Fibroblast of skin of back (primary cell): ENCODE results near the gene PHYHIPL. TPM values are rescaled to one million over a fixed set of nuclear protein-coding genes. Genes with fewer than 3 reads are reported as not detected.
A peak's percentile ranks its signal among the peaks of the same experiment; 100 is the strongest.

ENCODE experiments used
- DNase-seq: peaks from one replicate; pipeline ENCODE4 v3.0.0-alpha.2; 2013
- polyA plus RNA-seq, 2 experiments: library from polyadenylated mRNA; unstranded; fragments of 120-200 nt; gene quantifications; one replicate each; pipeline ENCODE4 v1.2.1, GENCODE V29; 2013; ENCODE audit not compliant: insufficient read length in 2 of 2

PHYHIPL gene
- not detected for polyA plus RNA-seq (2013, experiment 1 of 2; ENCODE audit: insufficient read length)
- polyA plus RNA-seq (2013, experiment 2 of 2; ENCODE audit: insufficient read length) = not detected

DNA sequence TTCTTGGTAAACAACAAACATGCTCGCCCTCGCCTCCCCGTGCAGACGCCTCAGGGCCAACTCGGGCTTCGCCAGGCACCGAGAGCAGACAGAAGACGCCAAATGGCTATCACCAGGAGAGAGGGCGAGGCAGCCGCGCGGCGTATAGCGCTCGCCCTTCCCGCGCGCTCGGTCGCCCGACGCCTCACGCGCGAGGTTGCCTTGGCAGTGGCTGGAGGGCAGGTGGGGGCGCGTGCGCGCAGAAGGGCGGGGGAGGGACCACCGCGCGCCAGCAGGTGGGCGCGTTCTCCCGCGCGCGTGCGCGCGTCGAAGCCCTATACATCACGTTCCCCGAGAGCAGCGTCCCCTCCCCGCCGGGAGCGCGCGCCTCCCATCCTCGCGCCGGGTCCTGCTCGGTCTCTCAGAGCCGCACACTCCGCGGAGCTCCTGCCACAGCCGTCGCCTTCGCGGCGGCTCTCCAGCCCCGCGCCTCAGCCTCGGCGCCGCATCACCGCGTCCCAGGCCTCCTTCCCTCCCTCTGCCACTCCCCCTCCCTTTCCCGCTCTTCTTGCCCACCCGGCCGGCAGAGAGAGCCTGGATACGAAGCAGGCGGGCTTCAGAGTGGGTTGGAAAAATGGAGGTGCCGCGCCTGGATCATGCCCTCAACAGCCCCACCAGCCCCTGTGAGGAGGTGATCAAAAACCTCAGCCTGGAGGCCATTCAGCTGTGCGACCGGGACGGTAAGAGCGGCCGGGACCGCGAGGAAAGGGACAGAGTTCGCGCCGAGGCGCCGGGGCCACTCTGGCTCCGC lies at the start of gene PHYHIPL:
TSS of gene PHYHIPL (plus strand) at position 403 of the 790 bp plus-strand sequence. CDS start at position 614, 211 bp downstream.
- DNase-seq = no peak

DNA sequence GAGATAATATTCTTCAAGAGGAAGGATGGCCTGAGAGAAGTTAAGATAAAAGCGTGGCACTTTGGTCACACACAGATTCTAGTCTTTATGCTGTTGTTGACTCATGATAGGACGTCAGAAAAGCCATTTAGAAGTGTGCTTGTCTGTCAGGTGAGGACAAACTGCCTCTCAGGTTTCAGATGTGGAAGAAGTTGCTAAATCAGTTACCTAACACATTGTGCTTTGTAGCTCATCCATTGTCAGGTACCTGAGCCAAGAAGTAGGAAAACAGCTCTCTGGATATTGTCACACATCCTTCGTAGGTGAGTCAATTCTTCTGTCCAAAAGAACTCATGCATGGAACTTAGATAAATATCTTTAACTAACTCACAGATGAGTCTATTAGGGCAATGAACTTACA lies 49.5 kb upstream of the PHYHIPL start:
- no peak for DNase-seq

DNA sequence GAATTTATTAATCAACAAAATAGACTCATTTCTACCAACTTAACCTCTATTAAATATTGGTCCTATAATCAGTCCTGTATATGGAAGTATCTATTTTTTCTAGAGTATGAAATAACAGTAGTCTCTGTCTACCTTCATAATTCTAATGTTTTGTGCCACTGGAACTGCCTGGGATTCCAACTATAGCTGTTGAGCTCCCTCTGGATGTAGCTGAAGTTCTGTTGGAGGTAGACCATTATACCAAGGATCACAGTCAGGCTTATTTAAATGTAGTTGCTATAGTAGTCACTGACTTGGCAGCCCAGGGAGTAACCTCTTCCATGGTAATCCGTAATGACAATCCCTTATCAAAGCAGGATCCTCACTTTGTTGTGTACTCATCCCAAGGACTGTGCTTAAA lies 48.5 kb upstream of the PHYHIPL start:
- DNase-seq = no peak

DNA sequence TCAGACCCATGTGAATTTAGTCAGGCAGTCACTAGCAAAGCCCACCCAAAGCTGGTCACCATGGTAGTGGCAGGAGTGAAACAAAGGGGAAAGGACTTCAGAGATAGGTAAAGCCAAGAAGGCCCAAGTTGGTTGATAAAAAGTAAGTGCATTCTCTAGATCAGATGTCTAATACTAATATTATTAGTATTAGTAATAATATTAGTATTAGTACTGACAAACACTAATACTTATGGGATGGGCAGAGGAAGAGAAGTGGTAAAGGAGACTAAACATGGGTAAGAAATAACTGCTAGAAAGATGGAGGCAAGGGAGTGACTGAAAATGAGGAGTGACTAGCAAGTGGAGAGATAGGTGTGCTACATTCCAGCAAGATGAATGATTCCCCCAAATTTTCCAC lies 46.6 kb upstream of the PHYHIPL start:
- no peak for DNase-seq

DNA sequence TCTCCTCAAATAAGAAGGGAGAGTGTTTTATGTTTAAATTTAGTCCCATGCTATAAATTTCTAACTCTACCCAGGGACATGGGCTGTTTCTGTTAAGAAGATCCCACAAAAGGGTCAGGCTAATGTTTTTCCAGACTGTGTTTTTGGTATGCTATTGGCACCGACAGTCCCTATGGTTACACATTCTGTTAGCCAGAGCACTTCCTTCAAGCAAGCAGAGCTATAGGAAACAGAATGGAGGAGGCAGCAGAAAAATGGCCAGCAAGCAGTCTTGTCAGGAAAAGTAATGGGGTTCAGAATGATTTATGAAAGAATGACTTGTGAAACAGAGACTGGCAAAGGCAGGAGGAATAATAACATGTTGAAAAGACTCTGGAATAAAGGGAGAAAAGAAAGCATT lies 44.8 kb upstream of the PHYHIPL start:
- DNase-seq = no peak

DNA sequence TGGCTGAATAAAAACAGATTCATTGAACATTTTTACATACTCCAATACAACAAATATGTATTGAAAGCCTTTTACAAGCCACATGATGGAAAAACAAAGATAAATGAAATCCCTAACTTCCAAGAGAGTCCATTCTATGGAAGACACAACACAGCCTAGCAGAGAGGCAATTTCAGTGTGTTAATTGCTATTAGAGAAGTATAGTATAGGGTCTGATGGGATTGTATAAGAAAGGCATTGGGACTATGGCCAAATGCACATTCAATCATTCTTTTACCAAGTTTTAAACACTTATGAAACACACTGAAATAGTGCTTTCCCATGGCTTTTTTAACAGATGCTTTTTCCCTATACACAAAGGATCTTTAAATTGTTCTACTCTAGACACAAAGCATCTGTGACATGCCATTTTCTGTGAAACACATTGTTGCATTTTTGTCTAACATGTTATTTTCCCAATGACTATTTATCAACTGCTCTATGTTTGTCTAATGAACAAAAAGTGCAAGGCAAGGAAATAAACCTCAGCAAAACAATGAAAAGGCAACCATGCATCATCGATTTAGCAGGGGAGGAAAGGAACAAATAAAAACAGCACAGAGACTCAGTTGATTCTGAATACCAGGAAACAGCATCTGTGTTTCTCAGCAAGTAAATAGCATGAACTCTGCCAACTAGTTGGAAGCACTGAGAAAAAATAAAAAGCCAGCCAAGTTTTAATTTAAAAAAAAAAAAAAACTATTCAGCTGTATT lies 42.4 kb upstream of the PHYHIPL start:
- DNase-seq = no peak

DNA sequence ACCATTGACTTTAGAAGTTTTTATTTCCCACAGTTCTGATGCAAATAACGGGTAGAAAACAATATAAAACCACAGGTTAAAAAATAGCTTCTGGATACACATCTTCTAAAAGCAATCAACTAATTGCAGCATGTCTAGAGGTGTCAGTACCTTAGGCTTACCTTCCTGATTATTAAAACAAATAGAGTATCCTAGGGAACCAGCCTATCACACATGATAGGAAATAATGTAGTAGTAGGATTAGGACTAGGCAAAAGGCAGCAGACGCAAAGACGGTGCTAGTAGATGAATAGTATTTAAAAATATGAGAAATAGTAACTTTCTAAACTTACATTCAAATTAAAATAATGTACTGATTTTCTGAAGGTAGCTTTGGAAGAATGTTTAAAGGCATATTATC lies 41.7 kb upstream of the PHYHIPL start:
- no peak for DNase-seq

DNA sequence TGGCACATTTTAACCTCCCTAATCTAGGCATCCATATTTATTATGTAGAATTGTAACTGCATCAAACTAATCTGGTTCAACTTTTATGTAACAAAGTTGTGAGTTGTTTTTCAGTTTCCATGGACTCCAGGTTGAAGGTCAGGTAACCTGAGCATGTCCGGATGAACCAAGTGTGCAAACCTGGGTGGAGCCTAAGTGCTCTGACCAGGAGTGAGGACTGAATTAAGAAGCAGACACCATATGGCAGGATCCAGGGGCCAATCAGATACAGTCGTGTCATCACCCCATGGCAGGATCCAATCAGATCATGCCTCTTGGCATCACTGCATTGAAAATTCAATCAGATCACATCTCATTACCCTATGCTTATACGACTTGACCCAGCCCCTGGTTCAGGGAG lies 41.2 kb upstream of the PHYHIPL start:
- DNase-seq = no peak

DNA sequence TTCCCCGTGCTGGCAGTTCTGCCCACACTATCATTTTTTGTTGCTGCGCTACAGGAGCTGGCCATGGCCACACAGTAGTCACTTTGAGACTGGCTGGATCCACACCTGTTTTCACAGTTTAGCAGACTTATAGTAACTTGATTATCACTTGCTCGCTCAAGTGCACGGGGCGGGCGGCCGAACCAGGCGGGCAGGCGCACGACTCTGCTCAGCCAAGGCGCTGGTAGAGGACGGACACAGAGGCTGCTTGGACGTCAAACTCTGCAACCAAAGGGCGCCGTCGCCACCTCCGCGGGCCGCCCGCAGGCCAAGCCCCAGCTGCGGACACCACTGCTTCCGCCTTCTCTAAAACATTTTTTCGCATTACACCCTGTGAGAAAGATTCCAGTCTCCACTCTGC lies 38.4 kb upstream of the PHYHIPL start:
- DNase-seq = no peak

DNA sequence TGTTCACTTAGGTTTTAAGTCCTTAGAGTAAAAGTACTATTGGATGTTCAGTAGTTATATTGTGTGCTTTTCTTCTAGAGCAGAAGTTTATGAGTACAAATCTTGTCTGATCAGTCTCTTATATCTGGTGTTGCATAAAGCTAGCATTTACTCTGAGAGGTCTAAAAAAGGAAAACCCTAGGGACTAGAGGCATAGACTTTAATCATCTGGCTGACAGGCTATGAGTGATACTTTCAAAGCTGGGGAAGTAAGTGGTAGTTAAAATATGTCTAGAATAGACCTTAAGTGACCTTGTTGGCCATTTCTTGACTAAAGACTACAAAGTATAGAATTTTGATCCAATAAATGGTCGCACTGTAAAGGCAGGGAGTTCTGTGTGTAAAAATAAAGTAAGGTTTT lies 32.9 kb upstream of the PHYHIPL start:
- DNase-seq = no peak

DNA sequence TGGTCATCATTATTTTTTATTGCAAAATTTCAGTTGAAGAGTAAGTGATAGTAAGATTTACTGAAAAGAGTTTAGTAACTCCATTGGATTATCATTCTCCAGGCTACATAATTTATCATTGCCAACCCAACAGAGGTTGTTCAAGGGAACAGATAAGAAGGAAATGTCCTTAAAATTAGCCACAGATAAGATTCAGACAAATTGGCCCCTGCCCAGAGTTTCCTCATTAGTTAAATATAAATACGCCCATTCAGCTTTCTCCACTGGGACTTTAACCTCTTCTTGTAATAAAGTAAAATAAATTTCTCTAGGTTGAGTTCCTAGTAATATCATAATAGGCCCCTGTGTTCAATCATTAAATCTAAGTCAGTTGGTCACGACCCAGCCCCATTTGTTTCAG lies 27.7 kb upstream of the PHYHIPL start:
- no peak for DNase-seq

DNA sequence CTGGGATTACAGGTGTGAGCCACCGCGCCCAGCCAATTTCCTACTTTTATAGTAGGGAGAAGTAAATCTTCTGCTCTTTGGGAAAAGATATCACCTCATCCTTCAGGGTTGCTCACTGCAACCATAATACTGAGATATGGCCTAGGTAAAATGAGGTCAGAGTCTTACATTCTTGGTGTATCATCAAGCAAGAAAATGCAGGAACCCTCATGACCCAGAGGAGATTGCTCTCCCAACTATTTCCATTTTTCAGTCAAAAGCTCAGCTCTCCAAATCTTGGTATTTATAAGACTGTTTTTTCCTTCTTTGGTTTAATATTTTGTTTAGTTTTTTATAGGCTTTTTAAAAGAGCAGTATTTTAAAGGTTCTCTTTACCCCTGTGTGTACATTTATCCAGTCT lies 20.9 kb upstream of the PHYHIPL start:
- DNase-seq = no peak

DNA sequence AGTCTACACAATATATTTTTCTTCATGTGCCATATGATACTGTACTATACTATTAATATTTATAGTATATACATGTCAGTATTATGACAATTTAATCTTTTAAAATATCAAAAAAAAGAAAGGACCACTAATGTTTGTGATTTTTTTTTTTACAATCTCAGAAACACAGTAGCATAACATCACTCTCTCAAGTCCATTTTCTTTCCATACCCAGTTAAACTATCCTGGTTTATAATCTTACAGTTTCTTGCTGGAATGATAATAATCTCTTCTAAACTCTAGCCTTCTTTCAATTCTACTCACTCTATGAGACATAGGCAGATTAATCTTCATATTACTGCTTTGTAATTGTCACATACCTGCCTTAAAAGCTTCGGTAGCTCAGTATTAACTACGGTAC lies 8.9 kb upstream of the PHYHIPL start:
- DNase-seq = no peak

DNA sequence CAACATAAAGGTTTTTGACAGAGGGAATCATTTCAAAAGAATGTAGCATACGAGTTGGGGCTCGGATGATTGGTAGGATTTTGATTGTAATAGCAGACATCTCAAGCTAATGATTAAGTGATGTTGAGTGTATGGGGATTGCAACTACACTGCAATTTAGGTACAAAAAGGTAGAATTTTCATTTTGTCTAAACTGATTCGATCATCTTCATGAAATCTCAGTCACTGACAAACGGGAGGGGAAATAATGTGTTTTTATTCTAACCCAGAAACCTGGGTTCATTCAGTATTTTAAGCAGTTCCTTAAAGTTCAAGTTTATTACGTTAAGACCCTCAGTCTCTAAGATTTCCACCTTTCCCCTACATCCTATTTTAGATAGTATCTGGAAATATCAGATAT lies 3.9 kb upstream of the PHYHIPL start:
- DNase-seq = no peak

DNA sequence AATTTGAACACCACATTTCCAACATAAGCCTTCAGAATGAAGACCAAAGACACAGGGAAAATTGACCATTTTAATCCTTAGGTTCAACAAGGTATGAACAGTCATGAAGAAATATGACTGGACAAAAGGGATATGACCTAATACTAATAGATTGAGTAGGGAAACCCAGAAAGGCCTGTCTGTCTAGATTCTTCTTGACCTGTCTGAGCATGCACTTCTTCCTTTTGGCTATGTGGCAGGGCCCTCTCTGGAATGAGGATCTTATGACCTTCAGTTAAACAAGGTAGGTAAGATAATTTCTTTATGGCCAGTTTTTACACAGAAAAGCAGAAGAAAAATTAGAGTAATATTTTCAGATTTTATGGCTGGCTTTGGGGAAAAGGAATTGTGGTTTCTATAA lies 3.0 kb upstream of the PHYHIPL start:
- DNase-seq = no peak

DNA sequence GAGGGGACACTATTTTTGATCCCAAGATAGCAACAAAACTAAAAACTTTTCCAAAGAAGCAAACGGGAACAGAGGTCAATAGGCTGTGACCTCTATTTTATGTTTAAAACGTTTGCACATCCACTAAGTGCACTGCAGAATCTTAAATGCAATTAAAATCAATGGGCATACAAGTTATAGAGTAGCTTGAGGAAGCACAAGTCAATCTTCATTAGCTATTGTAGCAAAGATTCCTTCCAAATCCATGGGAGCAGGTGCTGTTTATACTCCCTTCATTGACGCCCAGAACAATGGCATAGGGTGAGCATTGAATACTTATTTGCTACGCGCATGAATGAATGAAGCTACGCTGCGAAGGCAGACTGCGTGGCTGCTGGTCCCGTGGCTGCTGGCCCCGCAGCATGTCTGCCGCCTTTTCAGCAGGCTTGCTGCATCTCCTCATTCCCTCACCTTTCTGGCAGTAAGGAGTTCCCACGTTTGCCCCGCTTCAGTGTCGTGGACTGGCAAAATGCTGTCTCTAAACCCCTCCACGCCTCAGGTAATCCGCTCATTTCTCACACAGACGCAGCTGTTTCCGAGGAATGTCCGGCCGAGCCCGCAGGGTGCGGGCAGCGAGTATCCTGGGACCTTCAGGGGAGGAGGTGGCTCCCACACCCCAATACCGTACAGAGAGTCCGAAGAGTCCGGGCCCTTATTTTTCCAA lies 754 bp upstream of the PHYHIPL start:
- no peak for DNase-seq

DNA sequence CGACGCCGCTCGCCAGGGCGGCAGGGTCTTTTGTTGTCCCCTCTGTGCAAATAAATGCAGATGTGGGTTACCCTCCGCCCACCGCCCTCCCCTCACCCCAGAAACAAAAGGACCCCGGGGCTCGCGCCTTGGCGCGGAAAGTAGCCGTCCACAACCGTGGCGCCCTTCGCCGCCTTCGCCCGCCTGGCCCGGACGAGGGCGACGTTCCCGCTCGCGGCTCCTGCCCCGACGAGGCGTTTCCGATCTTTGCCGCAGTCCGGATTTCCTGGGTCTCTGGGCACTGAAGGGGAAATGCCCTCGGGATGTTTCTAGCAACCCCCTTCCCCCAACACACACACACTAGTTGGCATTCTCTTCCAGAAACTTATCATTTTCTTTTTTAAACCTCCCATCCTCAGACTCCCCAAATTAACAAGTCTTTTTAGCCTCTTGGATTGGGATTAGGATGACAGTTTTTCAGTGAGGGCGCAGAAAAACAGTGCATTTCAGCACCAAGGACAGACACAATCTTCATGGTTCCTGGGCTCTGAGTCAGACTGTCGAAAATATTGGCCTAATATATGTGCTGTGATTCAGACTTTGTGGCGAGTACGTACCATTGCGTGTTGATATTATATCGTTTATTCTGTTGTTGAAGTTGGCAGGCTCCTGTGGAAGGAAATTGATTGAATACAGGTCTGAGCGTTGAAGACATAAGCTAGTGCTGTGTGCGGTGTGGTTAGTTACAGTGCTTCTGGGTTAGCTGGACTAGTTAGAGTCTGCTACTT lies 771 bp downstream of the PHYHIPL start:
- DNase-seq = peak; percentile 89

DNA sequence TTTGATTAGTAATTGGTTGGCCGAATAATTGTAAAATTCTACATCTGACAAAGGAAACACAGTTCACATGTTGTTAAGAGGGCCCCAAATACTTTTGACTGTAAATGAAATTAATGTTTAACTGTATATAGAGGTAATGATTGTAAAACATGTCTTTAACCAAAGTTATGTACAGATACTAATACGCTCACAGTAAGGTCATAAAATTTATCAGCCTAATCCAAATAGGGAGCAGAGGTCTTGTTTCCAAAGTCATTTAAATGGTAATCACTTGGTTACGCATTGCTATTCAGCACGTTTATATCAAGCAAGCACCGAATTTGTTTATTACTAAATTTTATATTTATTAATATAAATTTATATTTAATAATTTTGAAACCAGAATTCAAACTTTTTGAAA lies 1.4 kb downstream of the PHYHIPL start:
- no peak for DNase-seq

DNA sequence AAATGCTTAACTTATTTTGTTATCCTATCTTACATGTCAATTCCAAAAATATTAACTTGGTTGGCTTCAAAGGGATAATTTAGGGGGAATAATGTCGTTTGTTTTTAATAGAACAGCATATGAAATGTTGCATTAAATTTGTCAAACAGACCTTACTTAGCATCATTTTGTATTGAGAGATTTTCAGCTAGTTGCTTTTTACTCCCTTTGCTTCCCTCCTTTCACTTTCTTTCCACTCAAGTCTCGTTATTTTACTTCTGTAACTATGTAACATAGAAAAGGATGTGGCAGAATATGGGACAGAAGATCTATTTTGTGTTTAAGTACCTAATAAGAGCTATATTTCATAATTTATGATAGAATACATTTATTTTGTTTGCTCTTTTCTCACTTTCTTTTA lies 2.6 kb downstream of the PHYHIPL start:
- no peak for DNase-seq

DNA sequence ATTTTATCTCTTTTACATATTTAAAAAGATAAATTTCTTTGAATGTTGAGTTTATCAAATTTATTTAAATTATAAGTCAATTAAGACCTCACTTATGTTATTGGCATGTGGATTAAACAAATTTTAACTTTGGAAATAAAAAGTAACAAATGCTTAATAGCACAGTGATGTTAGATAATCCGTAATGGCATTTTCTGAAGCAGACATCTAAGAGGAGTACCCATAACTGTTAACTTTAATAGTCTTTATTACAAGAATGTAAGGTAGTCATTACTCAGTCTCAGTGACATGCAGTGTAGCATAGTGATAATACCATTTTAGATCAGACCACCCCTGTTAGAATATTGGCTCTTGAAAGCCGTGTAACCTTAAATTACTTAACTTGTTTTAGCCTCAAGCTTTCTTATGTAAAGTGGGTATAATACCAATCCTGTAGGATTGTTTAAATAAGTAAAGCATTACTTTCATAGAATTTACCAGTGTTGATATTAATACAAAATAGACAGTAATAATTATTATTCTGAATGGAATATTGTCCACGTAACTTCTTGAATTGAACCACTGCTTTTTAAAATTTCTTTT lies 4.3 kb downstream of the PHYHIPL start:
- no peak for DNase-seq

DNA sequence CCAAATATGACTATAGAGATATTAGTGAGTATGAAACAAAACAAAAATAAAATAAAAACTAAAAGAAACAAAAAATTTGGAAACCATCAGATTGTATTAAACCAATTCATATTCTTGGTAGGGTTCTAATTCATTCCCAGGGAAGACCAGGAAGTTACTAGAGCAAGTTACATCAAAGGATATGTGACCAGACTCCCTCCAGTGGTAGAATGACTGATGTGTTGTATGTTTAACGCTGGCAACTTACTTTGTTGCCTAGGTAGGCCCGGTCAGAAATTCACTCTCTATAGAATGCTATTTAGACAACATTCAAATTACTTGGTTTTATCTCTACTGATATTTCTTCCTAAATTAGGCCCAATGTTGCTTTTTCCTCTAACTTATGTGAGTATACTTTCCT lies 5.2 kb downstream of the PHYHIPL start:
- DNase-seq = peak; percentile 62

DNA sequence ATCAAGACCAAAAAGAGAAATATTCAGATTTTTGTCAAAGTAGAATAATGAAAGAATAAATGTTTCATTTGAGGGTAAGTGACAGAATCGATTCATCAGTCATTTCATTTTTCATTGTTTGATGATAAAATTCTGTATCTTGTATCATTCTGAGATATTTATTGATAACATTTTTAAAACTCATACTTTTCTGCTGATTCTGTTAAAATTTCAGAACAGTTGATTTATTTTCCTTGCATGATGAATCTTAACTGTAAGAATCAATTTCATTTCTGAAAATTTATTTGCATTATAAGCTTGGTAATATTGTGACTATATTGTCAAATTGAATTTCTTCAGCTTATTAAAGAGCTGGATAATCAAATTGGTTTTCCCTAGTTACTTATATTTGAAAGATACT lies 13.9 kb downstream of the PHYHIPL start:
- no peak for DNase-seq
